Heart right ventricle (tissue), 16 donors: ENCODE results near the gene PARK7. TPM values are rescaled to one million over a fixed set of nuclear protein-coding genes. Genes with fewer than 3 reads are reported as not detected.
A peak's percentile ranks its signal among the peaks of the same experiment; 100 is the strongest.

ENCODE experiments used
- ATAC-seq, 8 donors: fragments of 200-7000 bp; cut with Tn5 transposase; one replicate each; pipeline ENCODE4 v1.9.1; 2020; ENCODE audit warnings: mild to moderate bottlenecking in 8 of 8, moderate library complexity in 8 of 8, moderate number of reproducible peaks in 1 of 8
- DNase-seq, 2 donors: peaks; one replicate each; pipeline ENCODE4 v3.0.0-alpha.2; 2020
- H3K27ac ChIP-seq, 10 donors: fragments of 200-600 bp; sonication (generic) in 2 of 10; one replicate each; pipeline versions ENCODE4 v1.5.0 to v1.8.0; 2020 to 2022; ENCODE audit warnings: mild to moderate bottlenecking in 3 of 10
- H3K27me3 ChIP-seq, 7 donors: fragments of 200-600 bp; one replicate each; pipeline ENCODE4 v1.8.0; 2021 to 2022; ENCODE audit warnings: mild to moderate bottlenecking in 2 of 7
- H3K36me3 ChIP-seq, 9 donors: fragments of 200-600 bp; sonication (generic) in 1 of 9; one replicate each; pipeline versions ENCODE4 v1.5.0 to v1.8.0; 2020 to 2022; ENCODE audit warnings: mild to moderate bottlenecking in 2 of 9
- H3K4me1 ChIP-seq, 9 donors: fragments of 200-600 bp; sonication (generic) in 1 of 9; one replicate each; pipeline versions ENCODE4 v1.5.0 to v1.8.0; 2020 to 2022; ENCODE audit warnings: mild to moderate bottlenecking in 4 of 9
- H3K4me3 ChIP-seq, 10 donors: fragments of 200-600 bp; sonication (generic) in 2 of 10; one replicate each; pipeline versions ENCODE4 v1.5.0 to v1.8.0; 2020 to 2022; ENCODE audit warnings: mild to moderate bottlenecking in 7 of 10, moderate library complexity in 2 of 10
- H3K9me3 ChIP-seq, 11 donors: fragments of 200-600 bp in 10 of 11; sonication (generic) in 2 of 11; one replicate each; pipeline versions ENCODE4 v1.5.0 to v1.8.0; 2013 to 2022; ENCODE audit warnings: mild to moderate bottlenecking in 2 of 11, control low read depth in 1 of 11, moderate library complexity in 1 of 11
- WGBS, 2 donors: extraction: QIAGEN DNeasy Blood & Tissue Kit; methylation state at CpG; one replicate each; pipeline ENCODE4 v1.1.7; 2013; ENCODE audit warnings: inconsistent platforms in 1 of 2; 5-methylcytosine and 5-hydroxymethylcytosine counted together
- intact Hi-C, 10 donors: fragments of 100-400 bp; cut with DNase I; formaldehyde crosslinking; loops; one replicate each; pipeline versions ENCODE4 v1.11.1 to v1.14.2; 2022
- polyA plus RNA-seq, 2 donors: library from polyadenylated mRNA; stranded (reverse); fragments of 200-250 nt; gene quantifications; one replicate each; pipeline ENCODE4 v1.2.3, GENCODE V29; 2013
- total RNA-seq, 10 donors: library from RNA; stranded (reverse); fragmentation: NEBNext Ultra II Directional in 3 of 10; extraction: Animal tissue kit (Norgen Biotek cat#: 25700) in 3 of 10; gene quantifications; one replicate each; pipeline versions ENCODE4 v1.2.1 to v1.2.4, GENCODE V29; 2021 to 2023
- TF ChIP-seq, protein P1 (sequence below), 9 donors: fragments of 200-600 bp; sonication (generic) in 2 of 9; IDR thresholded peaks; one replicate each; pipeline versions ENCODE4 v1.5.0 to v1.8.0; 2021 to 2022; ENCODE audit warnings: antibody characterized with exemption in 9 of 9, mild to moderate bottlenecking in 5 of 9, moderate library complexity in 1 of 9
- donor health status: Arrhythmogenic right ventricular cardiomyopathy.
- donor health status: ischemic (EF 13 %, LVEDD 7.1; RV severe dilation, severe dysfunction).
- donor health status: healthy with polysubstance abuse.
- donor health status: DM: no; HTN: yes; CAD: no.
- donor health status: DM: no; HTN: no; CAD: no.
- donor health status: ischemic (EF 25% LVEDD 6.9; RV normal size, moderate dysfunction).
- donor health status: ischemic (EF 25% LVEDD 5.7; RV mildly dilated, moderate dysfunction).
- donor health status: healthy.
- donor health status: DM: yes; HTN: yes; CAD: no.
- donor health status: Ischemic cardiomyopathy.
- donor health status: ischemic (EF 35%, LVEDD 5.7; RV mildly dilated, moderate dysfunction).
- donor health status: nonischemic (EF 11% LVEDD 7.7; RV severe dilation, severe dysfunction).
- donor health status: DM: yes; HTN: yes; CAD: no.
- donor health status: PGD.
- donor health status: ischemic (EF 29% LVEDD 5.4; RV normal size, mild dysfunction).
- donor health status: nonischemic (EF 23%, LVEDD 6.1; RV moderate dilation, normal function).

Gene PARK7
- total and polyA plus RNA-seq, 12 donors, result 322 to 462 (median 353) TPM

DNA sequence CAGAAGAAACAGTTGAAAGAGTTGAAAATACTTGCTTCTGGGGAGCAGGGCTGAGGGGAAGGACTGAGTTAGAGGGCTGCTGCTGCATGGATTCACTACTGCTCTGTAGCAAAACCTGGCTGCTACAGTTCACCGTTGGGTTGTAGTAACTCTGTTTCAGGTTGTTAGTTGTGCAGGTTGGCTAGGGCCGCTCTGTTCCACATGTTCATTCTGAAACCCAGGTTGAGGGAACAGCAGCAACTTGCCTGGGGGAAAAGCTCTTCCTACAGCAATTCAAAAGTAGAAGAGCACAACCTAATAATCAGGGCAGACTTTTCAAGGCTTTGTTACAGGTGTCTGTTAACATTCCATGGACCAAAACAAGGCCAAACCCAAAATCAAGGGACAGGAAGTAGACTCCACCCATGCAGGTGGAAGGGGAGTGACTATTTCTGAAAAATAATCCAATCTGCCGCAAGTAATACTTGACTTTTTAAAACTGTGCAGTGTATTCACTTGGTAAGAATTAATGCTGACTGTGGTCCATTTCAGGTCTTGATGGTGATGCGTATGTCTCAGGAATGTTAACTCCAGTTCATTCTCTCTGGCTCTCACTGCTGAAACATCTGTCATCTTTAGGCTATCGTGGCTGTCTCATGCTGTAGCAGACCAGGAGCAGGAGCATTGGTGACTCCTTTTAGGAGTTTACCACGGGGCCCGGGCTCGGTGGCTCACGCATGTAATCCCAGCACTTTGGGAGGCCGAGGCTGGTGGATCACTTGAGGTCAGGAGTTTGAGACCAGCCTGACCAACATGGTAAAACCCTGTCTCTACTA lies 5.1 kb upstream of the PARK7 start:
- 86 to 87% methylated on average over 10 of the region's 10 CpGs for WGBS, 2 donors
- DNase-seq, result no peak
- ATAC-seq, result no peak
- Histone ChIP-seq H3K4me3 (no peak overlapping the region), H3K27ac (peak overlapping the region in 1 of 10 donors; percentile 29), H3K9me3 (no peaks in the 10 kb centered on the region), H3K36me3 (no peaks in the 10 kb centered on the region), H3K4me1 (peaks cover 0 to 25% (median 10%) of the 10 kb centered on the region in 9 donors), H3K27me3 (no peaks in the 10 kb centered on the region)
- intact Hi-C loops, result no loop called here
- TF ChIP-seq, protein P1, sequence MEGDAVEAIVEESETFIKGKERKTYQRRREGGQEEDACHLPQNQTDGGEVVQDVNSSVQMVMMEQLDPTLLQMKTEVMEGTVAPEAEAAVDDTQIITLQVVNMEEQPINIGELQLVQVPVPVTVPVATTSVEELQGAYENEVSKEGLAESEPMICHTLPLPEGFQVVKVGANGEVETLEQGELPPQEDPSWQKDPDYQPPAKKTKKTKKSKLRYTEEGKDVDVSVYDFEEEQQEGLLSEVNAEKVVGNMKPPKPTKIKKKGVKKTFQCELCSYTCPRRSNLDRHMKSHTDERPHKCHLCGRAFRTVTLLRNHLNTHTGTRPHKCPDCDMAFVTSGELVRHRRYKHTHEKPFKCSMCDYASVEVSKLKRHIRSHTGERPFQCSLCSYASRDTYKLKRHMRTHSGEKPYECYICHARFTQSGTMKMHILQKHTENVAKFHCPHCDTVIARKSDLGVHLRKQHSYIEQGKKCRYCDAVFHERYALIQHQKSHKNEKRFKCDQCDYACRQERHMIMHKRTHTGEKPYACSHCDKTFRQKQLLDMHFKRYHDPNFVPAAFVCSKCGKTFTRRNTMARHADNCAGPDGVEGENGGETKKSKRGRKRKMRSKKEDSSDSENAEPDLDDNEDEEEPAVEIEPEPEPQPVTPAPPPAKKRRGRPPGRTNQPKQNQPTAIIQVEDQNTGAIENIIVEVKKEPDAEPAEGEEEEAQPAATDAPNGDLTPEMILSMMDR (IDR thresholded peaks at IDR 0.05), result no peak

DNA sequence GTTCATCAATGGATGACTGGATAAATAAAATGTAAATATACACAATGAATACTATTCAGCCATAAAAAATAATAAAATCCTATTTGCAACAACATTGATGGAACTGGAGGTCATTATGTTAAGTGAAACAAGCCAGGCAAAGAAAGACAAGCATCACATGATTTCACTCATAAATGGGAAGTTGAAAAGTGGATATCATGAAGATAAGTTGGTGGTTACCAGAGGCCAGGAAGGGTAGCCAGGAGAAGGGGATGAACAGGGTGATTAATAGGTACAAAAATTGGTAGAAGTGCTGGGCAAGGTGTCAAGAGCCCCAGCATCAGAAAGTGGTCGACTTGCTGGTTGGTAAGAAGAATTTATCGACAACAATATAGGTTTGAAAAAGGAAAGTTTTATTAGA lies 1.3 kb upstream of the PARK7 start:
- intact Hi-C loops, result no loop called here
- ATAC-seq, result no peak
- Histone ChIP-seq H3K9me3 (no peaks in the 10 kb centered on the region), H3K27me3 (no peaks in the 10 kb centered on the region), H3K36me3 (peaks cover 0 to 25% (median 10%) of the 10 kb centered on the region in 9 donors), H3K4me1 (peaks cover 3 to 42% (median 32%) of the 10 kb centered on the region in 9 donors), H3K4me3 (peak overlapping the region in 4 of 10 donors; percentile 62 to 92 (median 74)), H3K27ac (peak overlapping the region in 6 of 10 donors; percentile 91 to 98 (median 94))
- TF ChIP-seq, protein P1 (IDR thresholded peaks at IDR 0.05), result no peak
- WGBS, 2 donors, result 91 to 95% methylated on average over 2 of the region's 2 CpGs
- DNase-seq, result no peak

DNA sequence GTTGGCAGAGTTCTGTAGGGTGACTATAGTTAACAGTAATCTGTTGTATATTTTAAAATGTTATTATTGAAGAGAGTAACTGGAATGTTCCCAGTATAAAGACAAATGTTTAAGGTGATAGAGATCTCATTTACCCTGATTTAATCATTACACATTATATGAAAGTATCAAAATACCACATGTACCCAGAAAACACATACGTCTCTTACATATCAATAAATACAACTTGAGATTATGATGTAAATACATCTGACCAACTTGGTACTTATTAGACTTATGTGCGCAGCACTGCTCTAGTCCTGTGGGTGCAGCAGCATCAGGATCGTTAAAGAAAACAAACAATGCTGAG lies 670 bp upstream of the PARK7 start:
- peak overlapping the region; percentile 43 to 92 (median 76) for H3K4me3 ChIP-seq
- H3K9me3 ChIP-seq, result no peaks in the 10 kb centered on the region
- TF ChIP-seq, protein P1 (IDR thresholded peaks at IDR 0.05), result no peak
- WGBS, 2 donors, result 1% methylated on average over 3 of the region's 3 CpGs
- peaks cover 3 to 43% (median 32%) of the 10 kb centered on the region in 9 donors for H3K4me1 ChIP-seq
- ATAC-seq (no peak), DNase-seq (no peak)
- intact Hi-C loops, result no loop called here
- H3K27ac ChIP-seq, result peak overlapping the region; percentile 19 to 98 (median 93)
- peaks cover 0 to 31% (median 17%) of the 10 kb centered on the region in 9 donors for H3K36me3 ChIP-seq
- no peaks in the 10 kb centered on the region for H3K27me3 ChIP-seq

DNA sequence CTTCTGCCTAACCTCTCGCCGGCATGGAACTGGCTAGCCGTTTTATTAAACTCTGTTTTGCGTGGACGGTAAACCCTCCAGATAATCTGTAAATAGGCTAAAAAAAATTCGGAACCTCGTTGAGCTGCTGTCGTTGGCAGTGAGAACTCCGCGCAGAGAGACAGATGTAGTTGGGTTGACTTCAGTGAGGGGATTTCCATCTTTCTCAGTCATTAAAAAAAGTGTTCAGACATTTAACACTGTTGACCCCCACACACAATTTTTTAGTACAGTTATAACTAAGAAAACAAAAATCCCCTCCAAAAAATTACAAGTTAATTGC lies 464 bp downstream of the PARK7 start:
- intact Hi-C loops, result no loop called here
- peaks cover 3 to 54% (median 38%) of the 10 kb centered on the region in 9 donors for H3K4me1 ChIP-seq

More for the DNA sequence above, 464 bp downstream of the PARK7 start:
- peak overlapping the region; percentile 89 to 98 (median 93) for H3K27ac ChIP-seq
- ATAC-seq, result peak in 3 of 8 donors; percentile 0 to 2 (median 1)
- H3K9me3 ChIP-seq, result no peaks in the 10 kb centered on the region
- peaks cover 0 to 43% (median 28%) of the 10 kb centered on the region in 9 donors for H3K36me3 ChIP-seq
- peak overlapping the region; percentile 50 to 92 (median 76) for H3K4me3 ChIP-seq
- 0 to 1% methylated on average over 10 of the region's 10 CpGs for WGBS, 2 donors
- DNase-seq, result no peak
- TF ChIP-seq, protein P1 (IDR thresholded peaks at IDR 0.05), result no peak
- no peaks in the 10 kb centered on the region for H3K27me3 ChIP-seq
